GM19240 (cell line): ENCODE measurements around the gene NBPF9.
"Not testable (repeated sequence)": the region's sequence is repeated elsewhere in the genome, so short reads cannot be mapped to it uniquely, and the experiment has no call there.

Experiments used
- DNase-seq: peaks from one replicate; pipeline ENCODE4 v3.0.0; 2011; ENCODE audit warnings: low spot score; ENCODE audit not compliant: insufficient read length

The NBPF9 gene, protein sequence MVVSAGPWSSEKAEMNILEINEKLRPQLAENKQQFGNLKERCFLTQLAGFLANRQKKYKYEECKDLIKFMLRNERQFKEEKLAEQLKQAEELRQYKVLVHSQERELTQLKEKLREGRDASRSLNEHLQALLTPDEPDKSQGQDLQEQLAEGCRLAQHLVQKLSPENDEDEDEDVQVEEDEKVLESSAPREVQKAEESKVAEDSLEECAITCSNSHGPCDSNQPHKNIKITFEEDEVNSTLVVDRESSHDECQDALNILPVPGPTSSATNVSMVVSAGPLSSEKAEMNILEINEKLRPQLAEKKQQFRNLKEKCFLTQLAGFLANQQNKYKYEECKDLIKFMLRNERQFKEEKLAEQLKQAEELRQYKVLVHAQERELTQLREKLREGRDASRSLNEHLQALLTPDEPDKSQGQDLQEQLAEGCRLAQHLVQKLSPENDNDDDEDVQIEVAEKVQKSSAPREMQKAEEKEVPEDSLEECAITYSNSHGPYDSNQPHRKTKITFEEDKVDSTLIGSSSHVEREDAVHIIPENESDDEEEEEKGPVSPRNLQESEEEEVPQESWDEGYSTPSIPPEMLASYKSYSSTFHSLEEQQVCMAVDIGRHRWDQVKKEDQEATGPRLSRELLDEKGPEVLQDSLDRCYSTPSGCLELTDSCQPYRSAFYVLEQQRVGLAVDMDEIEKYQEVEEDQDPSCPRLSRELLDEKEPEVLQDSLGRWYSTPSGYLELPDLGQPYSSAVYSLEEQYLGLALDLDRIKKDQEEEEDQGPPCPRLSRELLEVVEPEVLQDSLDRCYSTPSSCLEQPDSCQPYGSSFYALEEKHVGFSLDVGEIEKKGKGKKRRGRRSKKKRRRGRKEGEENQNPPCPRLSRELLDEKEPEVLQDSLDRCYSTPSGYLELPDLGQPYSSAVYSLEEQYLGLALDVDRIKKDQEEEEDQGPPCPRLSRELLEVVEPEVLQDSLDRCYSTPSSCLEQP (N-terminal part only)

GRCh38 chr1:149103109-149104081 lies at the start of gene NBPF9:
Gene NBPF9 (minus strand): TSS chr1:149103551. CDS start chr1:149082139, 21,412 bp downstream.
- not testable (repeated sequence) for DNase-seq

- DNase-seq = not testable (repeated sequence)
Observed at GRCh38 chr1:149149909-149150308, 46.6 kb upstream of the NBPF9 start.

- not testable (repeated sequence) for DNase-seq
Observed at GRCh38 chr1:149137585-149137984, 34.2 kb upstream of the NBPF9 start.

- DNase-seq = not testable (repeated sequence)
Observed at GRCh38 chr1:149130938-149131337, 27.6 kb upstream of the NBPF9 start.

GRCh38 chr1:149129245-149129644 lies 25.9 kb upstream of the NBPF9 start:
- DNase-seq = not testable (repeated sequence)

DNA sequence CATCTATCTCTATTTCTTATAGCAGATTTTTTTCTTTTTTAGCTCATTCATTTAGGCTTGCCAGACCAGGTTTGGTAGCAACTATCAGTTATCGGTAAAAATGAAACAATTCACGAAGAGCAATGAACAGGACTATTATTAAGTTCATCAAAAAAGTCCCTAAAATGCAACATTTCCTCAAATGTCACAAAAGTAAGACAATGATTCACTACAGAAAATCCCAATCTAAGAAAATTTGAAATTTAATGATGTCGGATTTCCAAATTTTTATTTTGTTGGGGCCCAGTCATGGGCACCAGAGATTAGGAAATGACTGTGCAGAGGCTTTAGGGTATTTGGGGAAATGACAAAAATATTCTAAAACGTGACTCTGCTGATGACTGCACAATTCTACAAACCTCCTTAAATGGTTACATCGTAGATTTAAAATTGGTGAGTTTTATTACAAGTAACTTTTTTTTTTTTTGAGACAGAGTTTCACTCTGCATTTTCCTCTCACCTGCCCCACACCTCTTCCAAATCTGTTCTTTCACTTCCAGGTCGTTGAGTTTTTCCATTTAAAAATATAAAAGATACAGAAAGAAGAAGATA lies 23.3 kb upstream of the NBPF9 start:
- DNase-seq = not testable (repeated sequence)

DNA sequence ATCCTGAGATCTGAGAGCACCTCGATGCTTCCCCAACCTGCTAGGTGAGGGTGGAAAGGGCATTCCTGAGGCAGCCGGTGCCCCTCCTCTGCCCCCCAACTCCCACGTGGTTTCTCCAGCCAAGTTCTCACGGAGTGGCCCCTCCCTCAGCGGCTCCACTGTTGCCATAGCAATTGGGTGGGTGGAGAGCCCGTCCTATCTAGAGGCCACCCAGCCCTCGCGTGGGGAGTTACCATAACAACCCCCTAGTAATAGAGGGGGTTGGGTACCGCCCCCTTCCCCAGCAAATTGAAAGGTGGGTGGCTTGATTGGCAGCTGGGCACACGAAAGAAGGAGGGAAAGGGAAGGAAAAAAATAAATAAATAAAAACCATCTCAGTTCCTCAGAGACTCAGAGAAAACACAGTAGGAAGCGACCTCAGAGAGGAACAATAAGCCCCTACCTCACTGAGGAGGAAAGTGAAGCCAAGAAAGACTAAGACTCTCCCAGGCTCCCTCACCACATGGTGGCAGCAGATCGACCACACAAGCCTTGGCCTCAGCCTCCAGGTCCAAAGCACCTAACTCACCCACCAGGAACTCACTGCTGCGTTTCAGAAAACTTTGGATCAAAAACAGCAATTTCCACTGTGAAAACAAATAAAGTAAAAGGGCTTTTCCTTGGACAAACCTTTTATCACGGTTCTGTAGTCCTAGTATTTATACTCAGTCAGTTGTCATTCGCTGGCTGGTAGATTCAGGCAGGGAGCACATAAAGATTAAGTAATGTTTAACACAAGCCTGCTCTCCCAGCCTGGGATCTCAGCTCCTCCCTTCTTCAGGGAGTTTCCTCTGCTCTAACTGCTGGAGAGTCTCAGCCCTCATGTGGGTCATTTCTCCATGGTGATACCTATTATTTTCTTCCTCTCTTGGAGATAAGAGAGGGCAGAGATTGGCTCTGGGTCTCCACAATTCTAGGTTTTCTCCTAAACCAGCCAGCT lies 20.9 kb upstream of the NBPF9 start:
- not testable (repeated sequence) for DNase-seq

GRCh38 chr1:149112828-149113227 lies 9.5 kb upstream of the NBPF9 start:
- not testable (repeated sequence) for DNase-seq

GRCh38 chr1:149110343-149110742 lies 7.0 kb upstream of the NBPF9 start:
- DNase-seq = not testable (repeated sequence)

DNA sequence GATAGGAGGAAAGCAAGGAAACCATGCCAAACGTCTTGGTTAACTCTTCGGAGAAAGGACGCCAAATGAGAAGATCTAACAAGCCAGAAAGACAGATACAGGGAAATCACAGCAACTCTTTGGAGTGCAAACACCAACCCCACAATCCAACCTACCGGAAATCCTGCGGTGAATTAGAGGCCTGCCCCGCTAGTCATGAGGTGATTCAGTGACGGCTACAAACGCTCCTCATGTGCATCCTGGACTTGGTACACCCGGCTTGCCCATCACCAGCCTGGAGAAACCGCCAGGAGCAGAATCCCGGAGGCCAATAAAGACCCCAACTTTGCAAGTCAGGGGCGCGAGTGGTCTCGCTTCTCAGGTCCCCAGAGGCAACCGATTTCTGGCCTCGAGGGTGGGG lies 777 bp downstream of the NBPF9 start:
- DNase-seq = not testable (repeated sequence)

GRCh38 chr1:149098276-149098675 lies 5.1 kb downstream of the NBPF9 start:
- DNase-seq = not testable (repeated sequence)

- not testable (repeated sequence) for DNase-seq
Observed at GRCh38 chr1:149093155-149093554, 10.2 kb downstream of the NBPF9 start.

DNA sequence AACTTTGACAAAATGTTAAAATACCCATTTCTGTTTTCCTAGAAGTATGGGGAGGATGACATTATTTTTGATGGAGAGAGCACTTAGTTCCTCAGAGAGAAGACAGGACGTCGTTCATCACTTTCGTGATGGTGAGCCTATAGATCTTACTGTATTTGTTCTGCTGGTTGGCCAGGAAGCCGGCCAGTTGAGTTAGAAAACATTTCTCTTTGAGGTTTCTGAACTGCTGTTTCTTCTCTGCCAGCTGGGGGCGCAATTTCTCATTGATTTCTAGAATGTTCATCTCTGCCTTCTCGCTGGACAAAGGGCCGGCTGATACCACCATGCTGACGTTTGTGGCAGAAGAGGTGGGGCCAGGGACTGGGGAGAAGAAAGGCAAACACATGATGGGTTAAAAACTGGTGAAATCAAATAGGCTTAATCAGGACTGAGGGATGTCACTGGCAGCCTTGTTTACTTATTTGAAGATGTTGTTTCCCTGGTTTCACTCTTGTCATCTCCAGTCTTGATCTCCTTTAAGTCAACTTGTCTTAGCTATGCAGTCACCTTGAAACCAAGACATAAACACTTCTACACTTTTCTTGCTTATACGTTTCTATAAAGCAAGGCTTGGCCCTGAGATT lies 27.7 kb downstream of the NBPF9 start:
- not testable (repeated sequence) for DNase-seq

GRCh38 chr1:149064611-149065010 lies 38.7 kb downstream of the NBPF9 start:
- not testable (repeated sequence) for DNase-seq

GRCh38 chr1:149043056-149043455 lies 60.3 kb downstream of the NBPF9 start:
- DNase-seq = not testable (repeated sequence)

- not testable (repeated sequence) for DNase-seq
Observed at GRCh38 chr1:149033916-149034315, 69.4 kb downstream of the NBPF9 start.

- DNase-seq = not testable (repeated sequence)
Observed at GRCh38 chr1:149024327-149024726, 79.0 kb downstream of the NBPF9 start.

GRCh38 chr1:149018577-149018976 lies 84.8 kb downstream of the NBPF9 start:
- DNase-seq = not testable (repeated sequence)
